Left ventricle myocardium inferior (tissue), 1 donor: Measurements from ENCODE around the gene FILIP1L. TPM values are rescaled to one million over a fixed set of nuclear protein-coding genes. Genes with fewer than 3 reads are reported as not detected.
"Not testable (repeated sequence)": the region's sequence is repeated elsewhere in the genome, so short reads cannot be mapped to it uniquely, and the experiment has no call there.

Source experiments
- DNase-seq: peaks from one replicate; pipeline ENCODE4 v3.0.0-alpha.2; 2020
- H3K27ac ChIP-seq: fragments of 200-600 bp; replicated peaks from 2 replicates; pipeline ENCODE4 v1.8.0; 2021
- H3K27me3 ChIP-seq: fragments of 200-600 bp; 2 replicates; pipeline ENCODE4 v1.8.0; 2021; ENCODE audit warnings: low read depth
- H3K36me3 ChIP-seq: fragments of 200-600 bp; 2 replicates; pipeline ENCODE4 v1.8.0; 2021
- H3K4me1 ChIP-seq: fragments of 200-600 bp; 2 replicates; pipeline ENCODE4 v1.8.0; 2021
- H3K4me3 ChIP-seq: fragments of 200-600 bp; 2 replicates; pipeline ENCODE4 v1.8.0; 2021; ENCODE audit warnings: mild to moderate bottlenecking, moderate library complexity
- H3K9me3 ChIP-seq: fragments of 200-600 bp; replicated peaks from 2 replicates; pipeline ENCODE4 v1.8.0; 2021
- CTCF ChIP-seq: fragments of 200-600 bp; IDR thresholded peaks from 2 replicates; pipeline ENCODE4 v1.8.0; 2021; ENCODE audit warnings: antibody characterized with exemption, mild to moderate bottlenecking, borderline replicate concordance
- intact Hi-C: fragments of 100-400 bp; cut with micrococcal nuclease; formaldehyde crosslinking; loops from one replicate; pipeline ENCODE4 v1.11.0; 2022
- total RNA-seq: library from RNA; stranded (reverse); fragmentation: NEBNext Ultra II Directional; extraction: Animal tissue kit (Norgen Biotek cat#: 25700); gene quantifications from one replicate; pipeline ENCODE4 v1.2.1, GENCODE V29; 2021
- donor health status: DM: no; HTN: yes; CAD: no; lungs with severe emphysema.

Gene FILIP1L
- total RNA-seq, 1 donor from 2014 or later, result 84.9 TPM

GRCh38 chr3:100057716-100058575 lies 56.4 kb downstream of the FILIP1L start:
- peak; percentile 44 for TF ChIP-seq CTCF
- no peak overlapping the region for H3K27ac ChIP-seq
- intact Hi-C loops, result loop anchor here (5.0 kb wide), 1 partner anchor 216 kb away; no protein-coding TSS in a partner anchor

GRCh38 chr3:100053951-100054620 lies 60.2 kb downstream of the FILIP1L start:
- Histone ChIP-seq H3K9me3 (no peaks in the 10 kb centered on the region), H3K36me3 (no peaks in the 10 kb centered on the region), H3K27me3 (no peaks in the 10 kb centered on the region), H3K4me1 (peaks cover 14% of the 10 kb centered on the region), H3K4me3 (no peak overlapping the region), H3K27ac (no peak overlapping the region)
- DNase-seq, result no peak
- intact Hi-C loops, result no loop called here
- TF ChIP-seq CTCF, result no peak

More at GRCh38 chr3:100057716-100058575, 56.4 kb downstream of the FILIP1L start:
- H3K36me3 ChIP-seq, result no peaks in the 10 kb centered on the region
- H3K27me3 ChIP-seq, result no peaks in the 10 kb centered on the region
- no peaks in the 10 kb centered on the region for H3K9me3 ChIP-seq
- H3K4me3 ChIP-seq, result no peak overlapping the region
- no peak for DNase-seq
- H3K4me1 ChIP-seq, result peaks cover 28% of the 10 kb centered on the region

GRCh38 chr3:100051513-100051912 lies 62.8 kb downstream of the FILIP1L start:
- H3K9me3 ChIP-seq, DNase-seq, H3K27ac ChIP-seq, H3K36me3 ChIP-seq, H3K4me3 ChIP-seq, H3K27me3 ChIP-seq, intact Hi-C loops: not testable (repeated sequence)
- H3K4me1 ChIP-seq, result peaks cover 24% of the 10 kb centered on the region

GRCh38 chr3:100048248-100048647 lies 66.1 kb downstream of the FILIP1L start:
- no peaks in the 10 kb centered on the region for H3K27me3 ChIP-seq
- H3K36me3 ChIP-seq, result no peaks in the 10 kb centered on the region
- H3K9me3 ChIP-seq, result no peaks in the 10 kb centered on the region
- intact Hi-C loops, result no loop called here
- no peak for TF ChIP-seq CTCF
- peak overlapping the region; percentile 94 for H3K27ac ChIP-seq
- DNase-seq, result no peak
- peaks cover 54% of the 10 kb centered on the region for H3K4me1 ChIP-seq
- H3K4me3 ChIP-seq, result no peak overlapping the region

- no peak for TF ChIP-seq CTCF
- H3K4me3 ChIP-seq, result peak overlapping the region; percentile 16
- no peak for DNase-seq
- intact Hi-C loops, result no loop called here
- peak overlapping the region; percentile 94 for H3K27ac ChIP-seq
- no peaks in the 10 kb centered on the region for H3K27me3 ChIP-seq
- H3K9me3 ChIP-seq, result no peaks in the 10 kb centered on the region
- H3K4me1 ChIP-seq, result peaks cover 61% of the 10 kb centered on the region
- no peaks in the 10 kb centered on the region for H3K36me3 ChIP-seq
These were observed 66.7 kb downstream of the FILIP1L start for GRCh38 chr3:100047455-100048141.
